Suppressor macrophage (primary cell): ENCODE data around the gene IMPDH2.

ENCODE experiments used
- DNase-seq, 4 experiments: peaks; one replicate each; pipeline ENCODE4 v3.0.0-alpha.2; 2020 to 2022

IMPDH2 gene

DNA sequence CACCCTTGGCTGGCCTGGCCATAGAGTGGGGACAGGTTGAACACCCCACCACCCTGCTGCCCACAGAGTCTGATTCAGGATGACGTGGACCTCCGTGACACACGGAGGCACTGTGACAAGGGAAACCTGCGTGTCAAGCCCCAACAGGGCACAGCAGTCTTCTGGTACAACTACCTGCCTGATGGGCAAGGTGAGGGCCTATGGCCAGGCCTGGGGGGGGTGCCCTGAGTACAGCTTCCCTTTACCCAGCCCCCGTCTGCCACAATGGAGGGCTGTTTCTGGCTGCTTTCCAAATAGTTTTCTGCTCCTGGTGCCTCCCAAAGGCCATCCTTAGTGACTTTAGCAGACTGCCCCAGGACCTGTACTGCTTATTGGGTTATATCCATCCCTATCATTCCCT is 23.2 kb downstream of the IMPDH2 start:
- DNase-seq: no peak

GRCh38 chr3:49005303-49005680 is 23.9 kb downstream of the IMPDH2 start:
- DNase-seq: no peak

- peak in 2 of 4 experiments; percentile 25 to 27 for DNase-seq
Observed at GRCh38 chr3:49004352-49005302, 24.6 kb downstream of the IMPDH2 start.

GRCh38 chr3:49001155-49001554 is 28.0 kb downstream of the IMPDH2 start:
- DNase-seq: no peak

GRCh38 chr3:48999085-48999858 is 29.9 kb downstream of the IMPDH2 start:
- DNase-seq: no peak

DNA sequence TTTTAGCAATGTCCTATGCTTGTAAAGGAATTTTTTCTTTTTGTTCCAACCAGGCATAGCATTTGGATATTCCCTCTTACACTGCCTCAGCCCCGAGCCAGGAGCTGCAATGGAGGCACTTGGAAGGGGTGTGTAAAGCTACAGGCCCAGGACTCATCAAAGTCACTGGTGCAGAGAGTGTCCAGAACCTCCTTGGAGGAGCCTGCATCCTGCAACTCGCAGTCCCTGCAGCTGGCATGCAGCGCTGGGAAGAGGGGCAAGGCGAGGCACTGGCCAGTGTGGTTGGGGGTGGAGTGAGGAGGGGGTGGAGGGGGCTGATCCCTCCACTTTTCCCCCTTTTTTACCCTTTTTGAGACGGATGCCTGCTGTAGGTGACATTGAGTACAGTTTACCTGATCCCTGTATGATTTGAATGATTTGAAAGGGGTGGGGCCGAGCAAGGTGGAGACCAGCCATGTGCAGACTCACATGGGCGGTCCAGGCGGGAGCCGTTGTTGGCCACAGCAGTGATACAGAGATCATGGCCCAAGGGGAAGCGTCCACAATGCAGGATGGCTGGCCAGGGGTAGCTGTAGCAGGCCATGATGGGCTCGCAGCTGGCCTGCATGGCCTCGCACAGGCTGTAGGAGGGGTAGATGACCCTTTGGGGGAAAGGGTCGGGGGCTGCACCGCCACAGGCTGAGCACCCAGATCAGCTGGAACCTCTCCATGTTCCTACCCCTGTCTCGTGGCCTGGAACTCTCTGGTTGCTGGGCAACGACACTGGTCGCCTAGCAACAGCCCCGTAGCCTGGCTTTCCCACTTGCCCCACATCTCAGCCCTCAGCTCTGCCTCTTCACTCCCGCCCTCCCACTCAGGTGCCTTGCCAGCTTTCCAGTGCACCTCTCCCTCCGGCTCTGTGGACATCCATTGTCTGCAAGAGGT is 31.2 kb downstream of the IMPDH2 start:
- no peak for DNase-seq

DNA sequence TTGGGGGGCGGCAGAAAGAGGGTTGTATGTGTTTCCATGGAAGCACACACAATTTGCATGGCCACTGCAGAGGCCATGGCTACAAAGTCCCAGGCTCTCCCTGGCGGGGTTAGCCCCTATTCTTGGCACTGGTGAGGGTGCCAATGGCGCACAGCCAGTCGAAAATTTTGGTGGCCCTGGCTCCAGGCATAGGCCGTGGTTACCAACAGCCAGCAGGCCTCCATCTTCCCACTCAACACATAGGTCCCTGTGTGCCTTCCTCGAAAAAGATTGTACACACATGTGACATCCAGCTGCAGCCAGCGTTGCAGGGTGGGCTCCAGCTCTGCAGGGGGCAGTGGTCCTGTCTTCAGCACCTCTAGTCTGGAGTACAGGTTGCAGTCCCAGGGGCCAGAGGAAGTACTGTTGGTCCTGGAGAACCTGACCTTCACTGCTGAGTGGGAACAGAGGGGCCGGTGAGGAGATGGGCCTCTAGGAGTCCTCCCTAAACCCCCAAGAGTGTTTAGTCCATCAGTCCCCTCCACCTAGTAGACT is 32.0 kb downstream of the IMPDH2 start:
- DNase-seq: no peak

DNA sequence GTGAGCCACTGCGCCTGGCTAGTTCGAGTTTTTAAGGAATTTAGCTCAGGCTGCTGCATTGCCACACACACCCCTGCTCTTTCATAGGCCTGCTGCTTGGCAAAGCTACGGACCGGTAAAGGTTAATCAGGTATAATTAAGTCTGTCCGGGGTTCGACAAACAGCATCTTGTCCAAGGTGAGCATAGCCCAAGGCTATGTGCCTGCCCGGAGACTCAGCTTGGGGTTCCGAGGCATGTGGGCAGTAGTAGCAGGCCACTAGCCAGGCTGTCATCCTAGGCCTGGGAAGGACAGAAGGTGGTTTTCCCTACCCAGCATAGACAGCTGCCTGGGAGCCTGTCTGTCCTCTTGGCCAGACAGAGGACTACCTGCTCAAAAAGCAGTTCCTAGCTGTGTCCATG is 32.6 kb downstream of the IMPDH2 start:
- no peak for DNase-seq

GRCh38 chr3:48993834-48994233 is 35.4 kb downstream of the IMPDH2 start:
- DNase-seq: peak in 3 of 4 experiments; percentile 22 to 39 (median 25)

- peak in 1 of 4 experiments; percentile 14 for DNase-seq
Observed at GRCh38 chr3:48991851-48992545, 37.2 kb downstream of the IMPDH2 start.

GRCh38 chr3:48990636-48991469 is 38.3 kb downstream of the IMPDH2 start:
- DNase-seq: peak; percentile 11 to 55 (median 40)

DNA sequence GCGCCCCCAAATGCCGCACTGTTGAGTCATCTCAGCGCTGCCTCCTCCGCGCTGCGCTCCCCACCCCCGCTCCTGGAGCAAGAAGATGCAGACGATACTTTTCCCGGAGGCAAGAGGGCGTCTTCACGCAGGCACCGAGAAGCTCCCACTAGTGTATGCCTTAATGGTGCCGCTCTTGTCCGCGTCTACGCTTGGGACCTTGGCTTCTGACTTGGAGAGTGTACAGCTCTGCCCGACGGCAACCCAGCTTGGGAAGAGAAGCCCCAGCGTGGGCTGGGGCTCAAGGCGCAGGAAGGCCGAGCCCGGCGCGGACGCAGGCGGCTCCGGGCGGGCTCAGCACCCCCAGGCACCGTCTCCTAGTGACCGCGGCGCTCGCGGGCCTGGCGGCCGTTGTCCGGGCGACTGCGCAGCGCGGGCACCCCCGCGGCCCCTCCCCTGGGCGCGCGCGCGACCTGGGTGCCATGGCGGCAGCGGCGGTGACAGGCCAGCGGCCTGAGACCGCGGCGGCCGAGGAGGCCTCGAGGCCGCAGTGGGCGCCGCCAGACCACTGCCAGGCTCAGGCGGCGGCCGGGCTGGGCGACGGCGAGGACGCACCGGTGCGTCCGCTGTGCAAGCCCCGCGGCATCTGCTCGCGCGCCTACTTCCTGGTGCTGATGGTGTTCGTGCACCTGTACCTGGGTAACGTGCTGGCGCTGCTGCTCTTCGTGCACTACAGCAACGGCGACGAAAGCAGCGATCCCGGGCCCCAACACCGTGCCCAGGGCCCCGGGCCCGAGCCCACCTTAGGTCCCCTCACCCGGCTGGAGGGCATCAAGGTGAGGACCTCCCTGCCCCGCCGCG is 39.2 kb downstream of the IMPDH2 start, which contains the start of gene P4HTM:
P4HTM (plus strand) TSS at position 446 of the 840 bp plus-strand sequence; CDS start at position 462, 16 bp downstream.
- peak; percentile 80 to 92 (median 87) for DNase-seq

DNA sequence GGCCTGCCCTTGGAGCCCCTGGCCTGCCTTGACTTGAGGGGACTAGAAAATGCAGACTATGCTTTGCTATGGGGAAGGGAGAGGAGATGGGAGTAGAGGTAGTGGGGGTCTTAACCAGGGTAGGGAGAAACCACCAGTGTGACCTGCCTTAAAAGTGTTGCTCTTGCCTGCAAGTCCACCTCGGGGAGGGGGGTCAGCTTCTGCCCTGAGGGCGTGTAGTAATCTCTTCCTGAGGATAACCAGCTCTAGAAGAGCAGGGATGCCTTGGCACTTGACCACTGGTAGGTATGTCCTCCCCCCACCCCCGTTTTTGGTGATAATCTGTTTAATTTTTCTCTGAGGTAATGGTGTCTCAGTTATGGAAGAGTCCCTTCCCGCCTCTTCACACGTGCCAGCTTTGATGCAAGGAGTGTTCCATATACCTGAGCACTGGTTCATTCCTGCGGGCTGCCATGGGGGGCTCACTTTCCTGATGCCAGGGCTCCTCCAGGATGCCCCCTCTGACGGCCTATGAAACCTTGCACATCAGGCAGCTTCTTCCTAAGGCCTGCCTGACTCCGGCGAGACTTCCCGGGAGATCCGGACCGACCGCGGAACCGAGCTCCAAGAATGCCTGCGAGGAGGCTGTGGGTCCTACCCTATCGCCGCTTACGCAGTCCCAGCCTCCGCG is 39.9 kb downstream of the IMPDH2 start:
- peak in 1 of 4 experiments; percentile 6 for DNase-seq

DNA sequence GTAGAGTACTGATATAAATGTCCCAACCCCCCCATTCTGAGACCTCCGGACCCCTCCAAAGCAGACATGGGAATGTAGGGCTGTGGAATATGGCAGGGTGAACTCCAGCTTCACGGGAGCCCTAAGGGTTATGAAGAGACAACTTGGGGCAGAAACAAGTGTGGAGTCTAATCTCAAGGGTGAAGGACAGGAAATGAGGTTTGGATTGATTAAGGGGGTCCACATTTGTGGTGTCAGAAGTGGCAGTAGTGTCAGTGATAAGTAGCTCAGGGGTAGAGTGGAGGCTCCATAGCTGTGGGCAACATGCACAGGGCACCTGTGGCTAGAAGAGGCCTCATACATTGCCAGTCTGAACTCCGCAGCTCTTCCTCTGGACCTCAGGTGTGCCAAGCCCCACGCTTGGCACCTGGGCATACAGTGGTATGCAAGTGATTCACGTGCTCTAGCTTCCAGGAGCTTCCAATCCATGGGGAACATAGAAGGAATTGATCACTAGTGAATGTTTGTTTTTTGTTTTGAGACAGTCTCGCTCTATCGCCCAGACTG is 43.3 kb downstream of the IMPDH2 start:
- DNase-seq: no peak

DNA sequence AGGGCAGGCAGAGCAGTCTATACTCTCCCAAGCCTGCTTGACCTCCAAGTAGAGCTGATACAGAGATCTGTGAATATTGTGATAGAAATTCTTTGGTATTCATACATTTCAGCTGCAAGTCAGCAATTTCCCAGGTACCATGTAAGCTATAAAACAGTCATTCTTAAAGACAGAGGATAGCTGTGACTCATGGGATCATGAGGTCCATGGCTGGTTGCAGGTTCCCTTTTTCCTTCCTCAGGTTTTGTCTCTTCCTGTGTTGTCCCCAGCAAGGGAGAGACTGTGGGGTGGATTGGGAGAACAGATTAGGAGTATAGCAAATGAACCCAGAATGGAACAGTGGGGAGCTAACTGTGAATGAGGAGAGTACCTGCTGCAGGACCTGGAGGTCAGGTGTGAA is 44.5 kb downstream of the IMPDH2 start:
- peak; percentile 60 to 88 (median 80) for DNase-seq

DNA sequence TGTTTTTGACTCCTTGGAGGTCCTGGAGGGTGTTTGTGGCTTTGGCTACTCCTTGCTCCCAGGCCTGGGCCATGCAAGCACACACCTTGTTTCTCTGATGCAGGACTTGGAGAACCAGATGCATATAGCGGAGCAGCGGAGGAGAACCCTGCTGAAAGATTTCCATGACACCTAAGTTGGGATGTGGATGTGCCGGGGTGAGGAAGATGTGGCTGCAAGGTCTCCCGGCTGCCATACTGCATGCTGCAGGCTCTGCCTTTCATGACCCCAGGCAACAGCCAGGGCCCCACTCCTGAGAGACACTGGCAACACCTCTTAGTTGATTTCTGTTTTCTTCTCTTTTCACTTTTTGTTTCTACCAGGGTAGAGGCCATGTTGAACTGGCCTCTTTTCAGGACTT is 46.1 kb downstream of the IMPDH2 start:
- DNase-seq: no peak

GRCh38 chr3:48982686-48983085 is 46.5 kb downstream of the IMPDH2 start:
- DNase-seq: no peak

GRCh38 chr3:48982016-48982415 is 47.2 kb downstream of the IMPDH2 start:
- no peak for DNase-seq

DNA sequence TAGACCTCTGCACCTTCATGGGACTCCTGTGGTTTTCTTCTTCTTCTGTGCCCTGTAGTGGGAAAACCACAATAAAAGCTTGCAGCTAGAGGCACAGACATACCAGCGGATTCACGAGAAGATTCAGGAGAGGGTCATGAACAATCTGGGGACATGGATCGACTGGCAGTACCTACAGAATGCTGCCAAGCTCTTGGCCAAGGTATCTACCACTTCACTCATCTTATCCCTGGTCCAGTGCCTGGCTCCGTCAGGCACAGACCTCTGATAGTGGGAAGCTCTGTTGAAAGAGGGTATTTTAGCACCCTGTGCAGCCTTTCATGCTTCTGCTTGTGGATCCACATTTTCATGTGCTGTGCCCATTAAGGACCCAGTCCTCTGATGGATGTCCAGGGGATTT is 48.9 kb downstream of the IMPDH2 start:
- DNase-seq: no peak
